ENCODE results near the gene AFDN.

The AFDN gene

GRCh38 chr6:167795321-167795811, 31.3 kb upstream of the AFDN start:
- DNase-seq = no peak

- no peak for DNase-seq
Measured at GRCh38 chr6:167795874-167796191, 30.9 kb upstream of the AFDN start.

- no peak for DNase-seq
Measured at GRCh38 chr6:167796192-167796981, 30.3 kb upstream of the AFDN start.

- no peak for DNase-seq
Measured at GRCh38 chr6:167797011-167797471, 29.7 kb upstream of the AFDN start.

- no peak for DNase-seq
Measured at GRCh38 chr6:167797476-167798265, 29.0 kb upstream of the AFDN start.

- no peak for DNase-seq
Measured at GRCh38 chr6:167798453-167798852, 28.3 kb upstream of the AFDN start.

GRCh38 chr6:167799033-167799821, 27.5 kb upstream of the AFDN start:
- DNase-seq = no peak

GRCh38 chr6:167800549-167800948, 26.2 kb upstream of the AFDN start:
- DNase-seq = no peak

- DNase-seq = no peak
Measured at GRCh38 chr6:167801263-167801662, 25.4 kb upstream of the AFDN start.

GRCh38 chr6:167802339-167802738, 24.4 kb upstream of the AFDN start:
- DNase-seq = no peak

GRCh38 chr6:167803816-167804215, 22.9 kb upstream of the AFDN start:
- no peak for DNase-seq

GRCh38 chr6:167804281-167805013, 22.3 kb upstream of the AFDN start:
- DNase-seq = no peak

GRCh38 chr6:167805349-167806060, 21.2 kb upstream of the AFDN start:
- DNase-seq = no peak

GRCh38 chr6:167806061-167806700, 20.5 kb upstream of the AFDN start:
- DNase-seq = no peak

GRCh38 chr6:167807200-167807599, 19.5 kb upstream of the AFDN start:
- DNase-seq = no peak

GRCh38 chr6:167807756-167808155, 19.0 kb upstream of the AFDN start:
- DNase-seq = no peak

- DNase-seq = no peak
Measured at GRCh38 chr6:167811040-167811439, 15.7 kb upstream of the AFDN start.

- DNase-seq = no peak
Measured at GRCh38 chr6:167811442-167812087, 15.1 kb upstream of the AFDN start.

GRCh38 chr6:167812088-167812487, 14.6 kb upstream of the AFDN start:
- DNase-seq = no peak

- DNase-seq = no peak
Measured at GRCh38 chr6:167815296-167815980, 11.3 kb upstream of the AFDN start.
